K562 (cell line): ENCODE data around the gene CCDC47. TPM values are rescaled to one million over a fixed set of nuclear protein-coding genes. Genes with fewer than 3 reads are reported as not detected.

Source experiments
- CREBBP ChIP-seq: IDR thresholded peaks from one replicate; pipeline ENCODE4 v1.6.1; 2012; ENCODE audit warnings: low read depth, mild to moderate bottlenecking, control low read depth, inconsistent platforms, low read length
- FOS ChIP-seq: IDR thresholded peaks from 3 replicates; pipeline ENCODE4 v1.6.1; 2011; ENCODE audit not compliant: insufficient read length; ENCODE audit errors: extremely low read depth
- KLF16 ChIP-seq: IDR thresholded peaks from 2 replicates; pipeline ENCODE4 v1.6.1; 2016; ENCODE audit warnings: antibody characterized with exemption
- RBFOX2 ChIP-seq: fragments of 200-400 bp; formaldehyde crosslinking; IDR thresholded peaks from 2 replicates; pipeline ENCODE4 v1.6.1; 2017; ENCODE audit warnings: low read depth, mild to moderate bottlenecking, low read length, moderate library complexity
- RBM15 ChIP-seq: fragments of 200-400 bp; formaldehyde crosslinking; IDR thresholded peaks from 2 replicates; pipeline ENCODE4 v1.6.1; 2018; ENCODE audit warnings: mild to moderate bottlenecking, low read length, moderate library complexity; ENCODE audit not compliant: insufficient read depth
- REST ChIP-seq, 2 experiments: fragments of 450-650 bp; formaldehyde crosslinking in 1 of 2; IDR thresholded peaks; 2 replicates each; pipeline versions ENCODE4 v1.4.0 to v1.6.1; 2014 to 2020; ENCODE audit warnings: mild to moderate bottlenecking in 2 of 2, borderline replicate concordance in 1 of 2, low read depth in 1 of 2
- ZBTB33 ChIP-seq: sonication (generic); formaldehyde crosslinking; IDR thresholded peaks from 2 replicates; pipeline ENCODE4 v1.8.1; 2023; ENCODE audit warnings: mild to moderate bottlenecking, missing genetic modification reagents
- polyA plus RNA-seq, 8 experiments: library from polyadenylated mRNA; depleted of rRNA in 4 of 8; stranded (reverse) in 5 of 8; unstranded in 3 of 8; fragments of >200 nt; fragmentation: Nextera tagmentation in 2 of 8; fragmentation: Illumina TruSeq in 1 of 8; extraction: Ambion mirVana in 2 of 8; extraction: Trizol in 1 of 8; gene quantifications; 2 replicates each; pipeline versions ENCODE4 v1.2.1 to v1.2.3, GENCODE V29; 2011 to 2014; ENCODE audit warnings: inconsistent platforms in 1 of 8, missing spikeins in 1 of 8
- total RNA-seq, 7 experiments: library from RNA; depleted of rRNA in 6 of 7; stranded (reverse); fragments of >200 nt in 6 of 7; fragmentation: Illumina TruSeq in 2 of 7; extraction: Trizol in 2 of 7; gene quantifications; 2 replicates each; pipeline versions ENCODE4 v1.2.1 to v1.2.3, GENCODE V29; 2011 to 2021; ENCODE audit warnings: low replicate concordance in 1 of 7

Gene CCDC47
- total and polyA plus RNA-seq, 9 of the 15 experiments (the other 6 are each of a cell fraction or from before 2014, with no cell fraction given), result 15.5 to 162 (median 122) TPM

DNA sequence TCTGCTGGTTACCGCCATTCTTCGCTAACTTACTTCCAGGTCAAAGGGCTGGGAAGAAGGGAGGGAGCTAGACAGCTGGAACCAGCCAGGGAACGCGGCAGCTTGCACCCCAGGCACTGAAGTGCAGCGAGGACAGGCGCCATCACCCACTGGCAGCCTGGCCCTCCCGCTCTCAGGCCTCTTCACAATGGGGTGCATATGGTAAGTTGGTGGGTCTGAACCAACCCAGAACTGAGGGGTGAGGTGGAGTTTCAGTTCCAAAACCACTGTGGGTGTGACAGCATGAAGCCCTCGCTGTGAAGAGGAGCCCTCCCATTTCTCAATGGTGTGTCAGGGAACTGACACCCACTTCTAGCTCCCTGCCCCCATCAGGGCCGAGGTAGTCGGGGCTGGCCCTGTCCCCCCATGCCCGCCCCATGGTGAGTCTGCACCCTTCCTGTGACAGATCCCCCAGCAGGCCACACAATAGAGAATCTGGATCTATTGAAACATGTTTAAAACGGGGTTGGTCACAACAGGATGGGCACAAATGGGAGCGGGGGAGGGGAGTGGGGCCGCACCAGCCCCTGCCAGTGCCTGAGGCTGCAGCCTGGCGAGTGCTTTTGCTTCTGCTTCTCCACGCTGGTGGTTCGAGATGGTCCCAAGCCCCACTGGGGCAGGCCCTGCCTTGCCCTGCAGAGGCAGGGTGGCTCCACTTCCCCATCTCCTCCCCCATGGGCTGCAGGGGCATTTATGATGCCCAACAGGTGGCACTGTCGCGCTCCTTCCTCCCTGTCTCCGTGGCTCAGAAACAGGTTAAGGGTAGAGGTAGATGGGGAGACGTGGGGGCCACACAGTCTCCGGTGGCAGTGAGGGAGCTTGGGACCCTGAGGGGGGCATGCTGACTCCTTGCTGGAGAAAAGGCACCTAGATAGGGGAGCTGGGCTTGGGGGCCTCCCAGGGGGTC, 75.8 kb downstream of the CCDC47 start (continued):
- TF ChIP-seq ZBTB33 (CRISPR knock-in tag) (peak; percentile 58; the same call in 1 of the 2 replicates), REST (IDR thresholded peaks at IDR 0.05; ENCODE audit: borderline replicate concordance) (peak; percentile 18; the same call in 1 of the 2 replicates), REST (CRISPR knock-in tag; IDR thresholded peaks at IDR 0.05; ENCODE audit: low read depth) (no peak), FOS (no peak), RBM15 (no peak), CREBBP (no peak), RBFOX2 (0 out of 2 replicates have a peak, but pooled peaks have one; percentile 16), KLF16 (0 out of 2 replicates have a peak, but pooled peaks have one; percentile 15)
